ENCODE measurements around the gene PGLYRP3.

The PGLYRP3 gene

DNA sequence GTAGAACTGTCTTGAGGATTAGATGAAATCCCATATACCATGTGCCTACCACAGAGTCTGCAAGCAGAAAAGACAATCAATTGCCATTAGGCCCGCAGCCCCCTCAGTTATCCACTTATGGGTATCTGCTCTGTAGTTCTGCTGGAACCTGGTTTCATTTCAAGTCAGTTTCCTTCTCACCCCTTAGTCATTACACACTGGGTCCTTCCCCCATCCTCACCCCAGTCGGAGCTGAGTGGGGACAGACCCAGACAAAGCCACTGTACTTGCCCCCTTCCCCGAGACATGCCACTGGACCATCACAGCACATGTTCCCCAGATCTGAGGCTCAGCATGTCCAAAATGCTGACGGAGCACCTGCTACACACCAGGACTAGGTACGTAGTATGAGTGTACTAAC lies 21.2 kb downstream of the PGLYRP3 start:
- H3K4me3 ChIP-seq (ENCODE audit: low read depth, low read length): no peak overlapping the region
- no peak for DNase-seq (ENCODE audit: low read depth, low spot score)
- in situ Hi-C loops (cut with HindIII; ENCODE audit: low sequenced_read_pairs): no loop called here
- TF ChIP-seq, protein P1, sequence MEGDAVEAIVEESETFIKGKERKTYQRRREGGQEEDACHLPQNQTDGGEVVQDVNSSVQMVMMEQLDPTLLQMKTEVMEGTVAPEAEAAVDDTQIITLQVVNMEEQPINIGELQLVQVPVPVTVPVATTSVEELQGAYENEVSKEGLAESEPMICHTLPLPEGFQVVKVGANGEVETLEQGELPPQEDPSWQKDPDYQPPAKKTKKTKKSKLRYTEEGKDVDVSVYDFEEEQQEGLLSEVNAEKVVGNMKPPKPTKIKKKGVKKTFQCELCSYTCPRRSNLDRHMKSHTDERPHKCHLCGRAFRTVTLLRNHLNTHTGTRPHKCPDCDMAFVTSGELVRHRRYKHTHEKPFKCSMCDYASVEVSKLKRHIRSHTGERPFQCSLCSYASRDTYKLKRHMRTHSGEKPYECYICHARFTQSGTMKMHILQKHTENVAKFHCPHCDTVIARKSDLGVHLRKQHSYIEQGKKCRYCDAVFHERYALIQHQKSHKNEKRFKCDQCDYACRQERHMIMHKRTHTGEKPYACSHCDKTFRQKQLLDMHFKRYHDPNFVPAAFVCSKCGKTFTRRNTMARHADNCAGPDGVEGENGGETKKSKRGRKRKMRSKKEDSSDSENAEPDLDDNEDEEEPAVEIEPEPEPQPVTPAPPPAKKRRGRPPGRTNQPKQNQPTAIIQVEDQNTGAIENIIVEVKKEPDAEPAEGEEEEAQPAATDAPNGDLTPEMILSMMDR (IDR thresholded peaks at IDR 0.05; ENCODE audit: low read depth, low read length): no peak

DNA sequence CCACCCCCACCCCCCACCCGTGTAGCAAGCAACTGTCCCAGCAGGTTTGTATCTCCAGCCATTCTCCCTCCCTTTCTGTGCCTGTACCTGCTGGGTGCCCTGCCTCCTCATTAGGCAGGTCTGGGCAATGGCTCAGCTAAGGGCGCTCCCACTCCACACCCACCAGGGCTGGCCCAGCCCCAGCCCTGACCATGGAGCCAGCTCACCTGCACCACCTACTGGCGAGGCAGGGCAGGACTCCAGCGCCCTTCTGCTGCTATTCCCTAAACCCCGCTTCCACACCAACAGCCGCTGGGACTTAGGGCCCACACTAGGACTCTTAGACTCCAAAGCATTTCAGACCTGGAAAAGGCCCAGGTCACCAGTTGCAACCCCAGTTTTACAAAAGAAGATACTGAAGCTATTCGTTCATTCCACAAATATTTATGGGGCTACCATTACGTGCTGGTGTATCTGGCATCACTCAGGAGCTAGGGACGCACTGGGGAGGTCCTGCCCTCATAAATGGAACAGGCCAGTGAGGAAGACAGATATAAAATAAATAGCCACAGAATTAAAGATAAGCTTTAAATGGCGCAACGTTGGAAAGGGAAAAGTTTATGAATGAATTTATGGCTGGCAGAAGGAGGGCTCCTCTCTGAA lies 24.0 kb downstream of the PGLYRP3 start:
- in situ Hi-C loops (cut with HindIII; ENCODE audit: low sequenced_read_pairs): no loop called here
- no peak for DNase-seq (ENCODE audit: low read depth, low spot score)
- TF ChIP-seq, protein P1 (IDR thresholded peaks at IDR 0.05; ENCODE audit: low read depth, low read length): peak; percentile 32
- H3K4me3 ChIP-seq (ENCODE audit: low read depth, low read length): no peak overlapping the region

DNA sequence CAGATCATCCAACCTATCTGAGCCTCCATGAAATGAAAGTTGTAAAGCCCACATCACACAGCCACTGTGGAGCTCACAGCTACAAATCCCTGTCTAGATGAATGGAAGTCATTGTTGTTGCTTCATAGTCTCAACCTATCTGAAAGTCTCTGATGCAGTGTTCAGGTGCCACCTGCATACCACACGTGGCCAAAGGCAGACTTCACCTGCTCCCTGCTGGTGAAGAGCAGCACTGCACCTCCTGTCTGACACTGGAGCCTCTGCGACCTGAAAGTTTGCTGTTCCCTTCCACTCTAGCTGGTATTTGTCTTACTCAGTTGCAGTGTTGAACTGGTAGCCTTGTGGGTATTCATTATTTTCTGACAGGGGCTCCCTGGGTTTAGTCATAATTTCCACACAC lies 34.9 kb downstream of the PGLYRP3 start:
- in situ Hi-C loops (cut with HindIII; ENCODE audit: low sequenced_read_pairs): no loop called here
- TF ChIP-seq, protein P1 (IDR thresholded peaks at IDR 0.05; ENCODE audit: low read depth, low read length): peak; percentile 40
- DNase-seq (ENCODE audit: low read depth, low spot score): no peak
- no peak overlapping the region for H3K4me3 ChIP-seq (ENCODE audit: low read depth, low read length)

DNA sequence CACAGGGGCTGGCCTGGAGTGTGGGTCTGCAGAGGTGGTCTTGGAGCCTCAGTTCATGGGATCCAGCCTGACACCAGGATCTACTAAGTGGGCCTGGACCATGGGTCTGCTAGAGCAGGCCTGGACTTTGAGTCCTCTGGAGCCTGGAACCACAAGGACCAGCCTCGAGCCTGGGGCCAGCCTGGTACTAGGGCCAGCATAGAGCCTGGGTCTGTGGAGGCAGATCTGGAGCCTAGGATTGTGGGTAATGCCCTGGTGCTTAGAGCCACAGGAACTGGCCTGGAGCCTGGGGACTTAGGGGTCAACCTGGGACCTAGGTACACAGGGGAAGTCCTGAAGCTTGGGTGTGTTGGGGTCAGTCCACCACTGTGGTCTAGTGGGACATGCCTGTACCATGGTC lies 40.6 kb downstream of the PGLYRP3 start:
- no peak for DNase-seq (ENCODE audit: low read depth, low spot score)
- TF ChIP-seq, protein P1 (IDR thresholded peaks at IDR 0.05; ENCODE audit: low read depth, low read length): no peak
- H3K4me3 ChIP-seq (ENCODE audit: low read depth, low read length): no peak overlapping the region
- in situ Hi-C loops (cut with HindIII; ENCODE audit: low sequenced_read_pairs): no loop called here

DNA sequence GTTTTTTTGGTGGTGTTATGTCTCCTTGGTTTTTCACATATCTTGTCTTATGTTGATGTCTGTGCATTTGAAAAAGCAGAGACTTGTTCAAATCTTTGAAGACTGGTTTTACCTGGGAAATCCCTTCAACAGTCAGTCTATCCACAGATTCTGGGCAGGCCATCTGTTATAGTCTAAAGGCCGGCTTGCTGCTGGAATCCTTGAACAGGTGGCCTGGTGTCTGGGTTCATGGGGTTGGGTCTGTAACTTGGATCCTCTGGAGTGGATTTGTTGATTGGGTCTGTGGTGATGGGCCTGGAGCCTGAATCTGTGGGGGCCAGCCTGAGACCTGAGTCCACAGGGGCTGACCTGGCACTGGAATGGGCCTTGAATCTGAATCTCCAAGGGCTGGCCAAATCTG lies 41.0 kb downstream of the PGLYRP3 start:
- TF ChIP-seq, protein P1 (IDR thresholded peaks at IDR 0.05; ENCODE audit: low read depth, low read length): no peak
- DNase-seq (ENCODE audit: low read depth, low spot score): no peak
- no peak overlapping the region for H3K4me3 ChIP-seq (ENCODE audit: low read depth, low read length)
- in situ Hi-C loops (cut with HindIII; ENCODE audit: low sequenced_read_pairs): no loop called here

DNA sequence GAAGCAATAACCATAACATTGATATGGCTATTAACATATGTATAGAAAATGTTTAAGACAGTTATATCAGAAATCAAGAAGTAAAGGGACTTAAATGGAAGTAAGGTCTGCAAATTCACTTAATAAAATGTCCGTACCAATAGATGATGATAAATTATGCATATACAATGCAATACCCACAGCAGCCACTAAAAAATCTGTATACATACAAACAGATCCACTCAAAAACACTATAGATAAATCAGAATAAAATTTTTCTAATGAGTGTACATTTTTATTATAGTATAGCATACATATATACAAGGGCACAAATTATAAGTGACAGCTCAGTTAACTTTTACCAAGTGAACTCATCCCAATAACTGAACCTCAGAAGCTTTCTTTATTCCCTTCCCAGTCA lies 47.3 kb downstream of the PGLYRP3 start:
- DNase-seq (ENCODE audit: low read depth, low spot score): no peak
- no peak overlapping the region for H3K4me3 ChIP-seq (ENCODE audit: low read depth, low read length)
- TF ChIP-seq, protein P1 (IDR thresholded peaks at IDR 0.05; ENCODE audit: low read depth, low read length): no peak
- in situ Hi-C loops (cut with HindIII; ENCODE audit: low sequenced_read_pairs): no loop called here
